Measurements from ENCODE around the gene TBC1D30.

- TF ChIP-seq YY1 (IDR thresholded peaks at IDR 0.05) (no peak), CTCF (IDR thresholded peaks at IDR 0.05; ENCODE audit: low read depth, low read length, missing input control) (no peak), SP1 (IDR thresholded peaks at IDR 0.05) (no peak), MAX (IDR thresholded peaks at IDR 0.05) (no peak), EGR1 (IDR thresholded peaks at IDR 0.05; ENCODE audit: low read depth in 2 of 2) (no peak), RXRA (IDR thresholded peaks at IDR 0.05) (no peak), RAD21 (IDR thresholded peaks at IDR 0.05) (no peak), JUND (IDR thresholded peaks at IDR 0.05) (no peak)
- TF ChIP-seq, protein P1, sequence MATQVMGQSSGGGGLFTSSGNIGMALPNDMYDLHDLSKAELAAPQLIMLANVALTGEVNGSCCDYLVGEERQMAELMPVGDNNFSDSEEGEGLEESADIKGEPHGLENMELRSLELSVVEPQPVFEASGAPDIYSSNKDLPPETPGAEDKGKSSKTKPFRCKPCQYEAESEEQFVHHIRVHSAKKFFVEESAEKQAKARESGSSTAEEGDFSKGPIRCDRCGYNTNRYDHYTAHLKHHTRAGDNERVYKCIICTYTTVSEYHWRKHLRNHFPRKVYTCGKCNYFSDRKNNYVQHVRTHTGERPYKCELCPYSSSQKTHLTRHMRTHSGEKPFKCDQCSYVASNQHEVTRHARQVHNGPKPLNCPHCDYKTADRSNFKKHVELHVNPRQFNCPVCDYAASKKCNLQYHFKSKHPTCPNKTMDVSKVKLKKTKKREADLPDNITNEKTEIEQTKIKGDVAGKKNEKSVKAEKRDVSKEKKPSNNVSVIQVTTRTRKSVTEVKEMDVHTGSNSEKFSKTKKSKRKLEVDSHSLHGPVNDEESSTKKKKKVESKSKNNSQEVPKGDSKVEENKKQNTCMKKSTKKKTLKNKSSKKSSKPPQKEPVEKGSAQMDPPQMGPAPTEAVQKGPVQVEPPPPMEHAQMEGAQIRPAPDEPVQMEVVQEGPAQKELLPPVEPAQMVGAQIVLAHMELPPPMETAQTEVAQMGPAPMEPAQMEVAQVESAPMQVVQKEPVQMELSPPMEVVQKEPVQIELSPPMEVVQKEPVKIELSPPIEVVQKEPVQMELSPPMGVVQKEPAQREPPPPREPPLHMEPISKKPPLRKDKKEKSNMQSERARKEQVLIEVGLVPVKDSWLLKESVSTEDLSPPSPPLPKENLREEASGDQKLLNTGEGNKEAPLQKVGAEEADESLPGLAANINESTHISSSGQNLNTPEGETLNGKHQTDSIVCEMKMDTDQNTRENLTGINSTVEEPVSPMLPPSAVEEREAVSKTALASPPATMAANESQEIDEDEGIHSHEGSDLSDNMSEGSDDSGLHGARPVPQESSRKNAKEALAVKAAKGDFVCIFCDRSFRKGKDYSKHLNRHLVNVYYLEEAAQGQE (IDR thresholded peaks at IDR 0.05): no peak
Measured at GRCh38 chr12:64875186-64875585, 50.7 kb downstream of the TBC1D30 start.
